BLaER1 (cell line): ENCODE data around the gene UCHL3.

Experiments
- H3K27ac ChIP-seq: shearing (Covaris generic); formaldehyde crosslinking; 2 replicates; pipeline ENCODE4 v1.8.1; 2022
- H3K27me3 ChIP-seq: shearing (Covaris generic); formaldehyde crosslinking; 2 replicates; pipeline ENCODE4 v1.8.1; 2022
- H3K36me3 ChIP-seq: shearing (Covaris generic); formaldehyde crosslinking; 2 replicates; pipeline ENCODE4 v1.8.1; 2022
- H3K4me1 ChIP-seq: shearing (Covaris generic); formaldehyde crosslinking; 2 replicates; pipeline ENCODE4 v1.8.1; 2022
- H3K4me2 ChIP-seq: shearing (Covaris generic); formaldehyde crosslinking; 2 replicates; pipeline ENCODE4 v1.8.1; 2022
- H3K4me3 ChIP-seq: shearing (Covaris generic); formaldehyde crosslinking; 2 replicates; pipeline ENCODE4 v1.8.1; 2022
- H3K9ac ChIP-seq: shearing (Covaris generic); formaldehyde crosslinking; 2 replicates; pipeline ENCODE4 v1.8.1; 2022
- H3K9me3 ChIP-seq: shearing (Covaris generic); formaldehyde crosslinking; 2 replicates; pipeline ENCODE4 v1.8.1; 2022
- H4K20me1 ChIP-seq: shearing (Covaris generic); formaldehyde crosslinking; 2 replicates; pipeline ENCODE4 v1.8.1; 2022
- Cebpa-rat ChIP-seq: shearing (Covaris generic); IDR thresholded peaks from 2 replicates; pipeline ENCODE4 v1.8.1; 2022

Gene UCHL3

DNA sequence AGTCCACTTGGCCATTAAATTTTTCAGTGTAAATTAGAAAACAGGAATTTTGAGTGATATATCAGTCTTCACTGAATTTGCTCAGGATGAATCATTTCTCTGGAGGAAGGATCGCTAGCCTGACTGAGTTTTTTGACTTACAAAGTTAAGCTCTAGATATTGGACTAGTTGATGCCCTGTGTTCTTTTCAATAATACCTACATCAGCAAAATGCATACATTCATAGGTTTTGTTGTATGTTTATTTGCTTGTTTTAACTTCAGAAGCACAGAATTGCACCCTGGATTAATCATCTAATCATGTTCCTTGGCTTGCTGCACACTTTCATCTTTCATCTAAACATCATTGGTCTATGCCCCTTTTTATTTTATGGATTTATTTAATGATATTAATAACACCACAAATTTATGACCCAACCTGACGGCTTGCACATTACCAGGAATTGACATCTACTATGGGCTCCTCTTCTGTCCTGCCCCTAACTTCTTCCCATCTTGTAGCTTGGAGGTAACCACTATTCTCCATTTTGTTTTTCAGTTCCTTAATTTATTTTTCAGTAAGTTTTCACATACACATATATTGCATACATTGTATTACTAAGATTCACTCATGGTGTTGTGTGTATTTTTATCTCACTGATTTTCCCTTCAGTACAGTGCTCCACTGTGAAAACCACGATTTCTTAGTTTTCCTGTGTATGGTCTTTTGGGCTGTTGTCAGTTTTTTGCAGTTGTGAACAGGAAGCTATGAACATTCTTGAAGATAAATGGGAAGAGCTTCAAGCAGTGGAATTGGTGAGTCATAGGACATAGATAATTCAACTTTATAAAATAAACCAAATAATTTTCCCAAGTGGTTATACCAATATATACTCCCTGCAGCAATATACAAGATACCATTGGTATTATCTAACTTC lies 35.3 kb upstream of the UCHL3 start:
- no peak overlapping the region; the same call in 1 of the 2 replicates for H3K27ac ChIP-seq
- no peak overlapping the region for H3K9ac ChIP-seq
- no peaks in the 10 kb centered on the region for H3K27me3 ChIP-seq
- H3K9me3 ChIP-seq, result peaks cover 62% of the 10 kb centered on the region
- H3K4me1 ChIP-seq, result peaks cover 59% of the 10 kb centered on the region
- peak overlapping the region; percentile 35; the same call in 1 of the 2 replicates for H3K4me3 ChIP-seq
- peak overlapping the region; percentile 23 for H3K4me2 ChIP-seq
- no peaks in the 10 kb centered on the region for H3K36me3 ChIP-seq
- no peaks in the 10 kb centered on the region for H4K20me1 ChIP-seq
- TF ChIP-seq Cebpa-rat, result no peak

DNA sequence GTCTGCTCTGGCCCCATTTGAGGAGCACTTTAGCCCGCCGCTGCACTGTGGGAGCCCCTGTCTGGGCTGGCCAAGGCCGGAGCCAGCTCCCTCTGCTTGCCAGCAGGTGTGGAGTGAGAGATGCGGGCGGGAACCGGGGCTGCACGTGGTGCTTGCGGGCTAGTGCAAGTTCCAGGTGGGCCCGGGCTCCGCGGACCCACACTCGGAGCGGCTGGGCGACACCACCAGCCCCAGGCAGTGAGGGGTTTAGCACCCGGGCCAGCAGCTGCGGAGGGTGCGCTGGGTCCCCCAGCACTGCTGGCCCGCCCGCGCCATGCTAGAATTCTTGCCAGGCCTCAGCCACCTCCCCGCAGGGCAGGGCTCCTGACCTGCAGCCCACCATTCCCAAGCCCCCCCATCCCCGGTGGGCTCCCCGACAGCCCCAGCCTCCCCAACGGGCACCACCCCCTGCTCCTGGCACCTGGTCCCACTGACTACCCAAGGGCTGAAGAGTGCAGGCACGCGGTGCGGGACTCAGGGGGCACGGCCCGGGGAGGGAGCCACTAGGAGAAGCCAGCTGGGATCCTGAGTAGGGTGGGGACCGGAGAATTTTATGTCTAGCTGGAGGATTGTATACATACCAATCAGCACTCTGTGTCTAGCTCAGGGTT lies 31.0 kb upstream of the UCHL3 start:
- no peak overlapping the region for H3K4me3 ChIP-seq
- H3K27ac ChIP-seq, result no peak overlapping the region
- 0 out of 2 replicates have a peak, but pooled peaks cover 4% of the 10 kb centered on the region for H3K36me3 ChIP-seq
- H3K4me2 ChIP-seq, result no peak overlapping the region
- no peaks in the 10 kb centered on the region for H3K27me3 ChIP-seq
- H3K9ac ChIP-seq, result no peak overlapping the region
- H3K4me1 ChIP-seq, result peaks cover 20% of the 10 kb centered on the region
- TF ChIP-seq Cebpa-rat, result no peak
- H3K9me3 ChIP-seq, result peaks cover 84% of the 10 kb centered on the region
- H4K20me1 ChIP-seq, result no peaks in the 10 kb centered on the region

DNA sequence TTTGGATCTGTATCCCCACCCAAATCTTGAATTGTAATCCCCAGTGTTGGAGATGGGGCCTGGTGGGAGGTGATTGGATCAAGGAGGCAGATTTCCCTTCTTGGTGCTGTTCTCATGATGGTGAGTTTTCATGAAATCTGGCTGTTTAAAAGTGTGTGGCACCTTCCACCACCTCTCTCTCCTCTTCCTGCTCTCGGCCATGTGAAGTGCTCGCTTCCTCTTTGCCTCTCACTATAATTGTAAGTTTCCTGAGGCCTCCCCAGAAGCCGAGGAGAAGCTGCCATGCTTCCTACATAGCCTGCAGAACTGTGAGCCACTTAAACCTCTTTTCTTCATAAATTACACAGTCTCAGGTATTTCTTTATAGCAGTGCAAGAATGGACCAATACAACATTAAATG lies 27.6 kb upstream of the UCHL3 start:
- no peak overlapping the region for H3K4me2 ChIP-seq
- TF ChIP-seq Cebpa-rat, result no peak
- H3K4me1 ChIP-seq, result no peaks in the 10 kb centered on the region
- H3K9ac ChIP-seq, result no peak overlapping the region
- H4K20me1 ChIP-seq, result no peaks in the 10 kb centered on the region
- peaks cover 22% of the 10 kb centered on the region for H3K36me3 ChIP-seq
- peaks cover 58% of the 10 kb centered on the region for H3K9me3 ChIP-seq
- H3K4me3 ChIP-seq, result no peak overlapping the region
- H3K27ac ChIP-seq, result no peak overlapping the region
- H3K27me3 ChIP-seq, result no peaks in the 10 kb centered on the region

DNA sequence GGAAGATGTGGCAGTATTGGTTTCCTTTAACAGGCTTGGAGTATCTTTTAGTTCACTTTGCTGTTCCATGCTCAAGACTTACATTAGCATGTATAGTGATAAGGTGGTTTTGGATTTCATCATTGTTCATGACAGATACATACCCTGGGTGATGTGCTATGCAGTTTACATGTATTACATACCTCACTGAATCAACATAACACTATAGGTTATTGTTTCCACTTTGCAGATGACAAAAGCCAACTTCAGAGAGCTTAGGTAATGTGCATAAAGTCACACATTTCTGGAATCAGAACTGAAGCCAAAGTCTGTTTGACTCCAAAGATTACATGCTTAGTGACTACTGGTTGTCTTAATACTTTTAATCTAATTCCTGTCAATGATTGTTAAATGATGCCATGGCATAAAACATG lies 19.0 kb upstream of the UCHL3 start:
- Histone ChIP-seq H4K20me1 (peaks cover 9% of the 10 kb centered on the region; the same call in 1 of the 2 replicates), H3K27ac (no peak overlapping the region), H3K9ac (no peak overlapping the region), H3K4me2 (peak overlapping the region; percentile 45; the same call in 1 of the 2 replicates), H3K4me3 (no peak overlapping the region), H3K27me3 (no peaks in the 10 kb centered on the region), H3K4me1 (peaks cover 23% of the 10 kb centered on the region), H3K9me3 (0 out of 2 replicates have a peak, but pooled peaks cover 6% of the 10 kb centered on the region), H3K36me3 (peaks cover 55% of the 10 kb centered on the region)
- TF ChIP-seq Cebpa-rat, result no peak

DNA sequence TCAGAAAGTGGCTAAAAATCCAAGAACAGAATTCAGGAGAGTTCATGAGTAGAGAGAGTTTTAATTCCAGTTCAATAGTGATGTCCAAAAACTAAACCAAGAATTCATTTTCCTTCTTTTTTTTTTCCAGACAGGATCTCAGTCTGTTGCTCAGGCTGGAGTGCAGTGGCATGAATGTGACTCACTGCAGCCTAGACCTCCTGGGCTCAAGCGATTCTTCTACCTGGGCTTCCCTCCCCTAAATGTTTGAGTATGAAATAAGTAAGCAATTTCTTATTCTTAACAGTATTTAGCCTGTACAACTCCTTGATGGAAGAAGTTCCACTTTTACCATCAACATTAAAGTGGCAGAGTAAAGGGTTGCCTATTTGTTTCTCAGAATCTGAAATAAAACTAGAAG lies 15.7 kb upstream of the UCHL3 start:
- H3K27me3 ChIP-seq, result no peaks in the 10 kb centered on the region
- H3K36me3 ChIP-seq, result peaks cover 39% of the 10 kb centered on the region
- peaks cover 42% of the 10 kb centered on the region for H3K4me1 ChIP-seq
- H4K20me1 ChIP-seq, result peaks cover 9% of the 10 kb centered on the region; the same call in 1 of the 2 replicates
- H3K4me3 ChIP-seq, result no peak overlapping the region
- no peaks in the 10 kb centered on the region for H3K9me3 ChIP-seq
- no peak overlapping the region for H3K27ac ChIP-seq
- no peak for TF ChIP-seq Cebpa-rat
- H3K4me2 ChIP-seq, result no peak overlapping the region
- H3K9ac ChIP-seq, result no peak overlapping the region

DNA sequence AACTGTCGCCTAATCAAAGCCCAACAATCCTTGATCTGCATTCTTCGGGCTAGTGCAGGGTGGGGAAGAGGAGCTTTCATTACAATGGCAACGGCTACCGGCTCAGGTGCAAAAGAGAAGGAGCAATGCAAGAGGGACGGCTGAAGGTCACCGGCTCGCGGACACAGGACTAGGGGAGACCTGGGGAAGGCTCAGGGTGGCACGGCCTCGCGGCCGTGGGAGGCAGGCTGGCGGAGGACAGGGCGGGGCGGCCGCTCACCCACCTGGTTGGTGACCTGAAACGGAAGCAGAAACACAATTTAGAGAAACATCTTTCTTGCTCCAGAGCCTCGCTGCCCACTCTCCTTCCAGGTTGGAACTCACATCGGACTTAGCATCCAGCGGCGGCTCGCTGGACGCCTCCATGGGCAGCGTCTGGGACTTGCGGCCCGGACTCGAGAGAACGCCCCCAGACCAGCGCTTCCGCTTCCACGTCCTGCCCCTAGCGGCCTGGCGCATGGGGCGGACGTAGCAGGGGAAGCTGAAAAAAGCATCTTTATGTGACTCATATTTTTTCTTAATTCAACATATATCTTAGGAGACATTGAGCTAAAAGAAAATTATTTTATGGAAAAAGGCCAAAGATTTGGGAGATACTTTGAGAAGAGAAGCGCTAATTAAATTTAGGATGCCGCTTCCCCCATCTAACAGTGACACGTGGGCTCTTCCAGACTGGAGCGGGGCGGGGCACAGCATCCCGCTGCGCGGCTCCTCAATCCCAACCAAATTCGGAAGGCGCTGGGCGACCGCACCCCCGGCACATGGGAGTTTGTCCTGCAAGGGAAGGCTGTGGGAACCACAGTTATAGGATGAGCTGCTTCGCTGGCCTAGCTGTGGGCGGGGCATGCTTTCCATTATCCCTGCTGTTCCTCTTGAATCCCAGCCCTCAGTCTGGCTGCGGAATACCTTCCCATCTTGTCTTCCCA lies 11.9 kb upstream of the UCHL3 start, which contains the start of gene COMMD6:
COMMD6 (minus strand) TSS at position 441 of the 965 bp plus-strand sequence; CDS start at position 405, 36 bp downstream.
- H3K4me1 ChIP-seq, result peaks cover 40% of the 10 kb centered on the region
- peak within 1 kb of the TSS; percentile 89 for H3K4me2 ChIP-seq
- peak within 1 kb of the TSS; percentile 76 for H3K9ac ChIP-seq
- H4K20me1 ChIP-seq, result peaks cover 5% of the 10 kb centered on the region; the same call in 1 of the 2 replicates
- no peak for TF ChIP-seq Cebpa-rat
- peaks cover 32% of the 10 kb centered on the region for H3K36me3 ChIP-seq
- H3K4me3 ChIP-seq, result peak within 1 kb of the TSS; percentile 85
- no peaks in the 10 kb centered on the region for H3K27me3 ChIP-seq
- H3K9me3 ChIP-seq, result no peaks in the 10 kb centered on the region
- H3K27ac ChIP-seq, result peak within 1 kb of the TSS; percentile 83

DNA sequence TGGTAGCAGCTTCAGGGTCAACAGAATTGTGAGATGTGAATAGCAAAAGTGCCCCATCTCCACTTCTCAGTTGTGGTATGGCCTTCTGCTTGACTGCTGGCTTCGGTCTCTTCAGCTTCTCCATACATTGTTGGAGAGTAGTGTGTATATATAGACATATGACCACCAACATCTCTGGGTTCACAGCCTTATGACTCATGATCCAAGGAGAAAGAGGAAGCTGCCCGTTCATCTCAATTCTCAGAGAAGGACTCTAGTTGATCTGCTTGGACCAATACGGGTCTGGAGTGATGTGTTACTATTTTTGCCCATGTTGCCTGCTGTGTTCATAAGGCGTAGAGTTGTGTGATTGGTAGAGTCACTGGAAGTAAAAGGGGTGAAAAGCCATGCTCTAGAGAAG lies 8.3 kb upstream of the UCHL3 start:
- TF ChIP-seq Cebpa-rat, result no peak
- peaks cover 2% of the 10 kb centered on the region; the same call in 1 of the 2 replicates for H3K36me3 ChIP-seq
- peak overlapping the region; percentile 45 for H3K4me2 ChIP-seq
- H3K27me3 ChIP-seq, result no peaks in the 10 kb centered on the region
- no peak overlapping the region for H3K9ac ChIP-seq
- H3K4me1 ChIP-seq, result peaks cover 24% of the 10 kb centered on the region
- no peak overlapping the region for H3K4me3 ChIP-seq
- no peaks in the 10 kb centered on the region; the same call in 1 of the 2 replicates for H4K20me1 ChIP-seq
- no peak overlapping the region for H3K27ac ChIP-seq
- H3K9me3 ChIP-seq, result no peaks in the 10 kb centered on the region

DNA sequence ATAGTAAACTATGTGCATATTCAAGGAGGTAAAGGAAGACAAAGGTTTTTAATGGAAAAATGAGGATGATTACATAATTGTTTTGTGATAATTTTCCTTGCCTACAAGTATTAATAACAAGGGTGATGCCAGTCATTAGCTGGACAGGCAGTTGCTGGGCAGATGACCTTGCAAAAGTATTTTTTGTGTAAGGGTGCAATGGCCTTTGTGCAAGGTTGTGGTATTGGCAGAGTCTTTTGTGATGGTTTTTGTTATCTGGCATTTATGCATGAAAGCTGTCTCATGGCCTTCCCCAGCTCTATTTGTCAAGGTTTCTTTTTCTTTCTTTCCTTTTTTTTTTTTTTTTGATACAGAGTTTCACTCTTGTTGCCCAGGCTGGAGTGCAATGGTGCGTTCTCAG lies 7.6 kb upstream of the UCHL3 start:
- Histone ChIP-seq H3K9ac (no peak overlapping the region), H3K4me1 (peaks cover 18% of the 10 kb centered on the region), H3K4me2 (peak overlapping the region; percentile 45; the same call in 1 of the 2 replicates), H3K4me3 (no peak overlapping the region), H3K9me3 (no peaks in the 10 kb centered on the region), H4K20me1 (no peaks in the 10 kb centered on the region; the same call in 1 of the 2 replicates), H3K27ac (no peak overlapping the region), H3K36me3 (no peaks in the 10 kb centered on the region), H3K27me3 (no peaks in the 10 kb centered on the region)
- no peak for TF ChIP-seq Cebpa-rat
